Measurements from ENCODE around the gene EXOC5. TPM values are rescaled to one million over a fixed set of nuclear protein-coding genes. Genes with fewer than 3 reads are reported as not detected.

EXOC5 gene
- total and polyA plus RNA-seq, 2 experiments from 2014 or later: 71.5 to 79.8 TPM

GRCh38 chr14:57182760-57183503 is 85.8 kb downstream of the EXOC5 start:
- Histone ChIP-seq H3K27me3 (replicated peaks; ENCODE audit: insufficient read depth) (peaks cover 12% of the 10 kb centered on the region), H3K4me2 (ENCODE audit: unreplicated experiment) (no peak overlapping the region), H3F3A (ENCODE audit: insufficient read depth) (no peaks in the 10 kb centered on the region), H3K4me3 (no peak overlapping the region), H3K9ac (no peak overlapping the region), H3K79me2 (ENCODE audit: insufficient read depth) (no peaks in the 10 kb centered on the region), H4K20me1 (ENCODE audit: insufficient read depth) (no peaks in the 10 kb centered on the region), H3K9me2 (ENCODE audit: insufficient read depth) (no peaks in the 10 kb centered on the region), H3K4me1 (ENCODE audit: insufficient read depth) (no peaks in the 10 kb centered on the region), H3K27ac (no peak overlapping the region), H3K36me3 (ENCODE audit: low read depth) (no peaks in the 10 kb centered on the region), H3K9me3 (ENCODE audit: low read depth) (no peaks in the 10 kb centered on the region), H2AFZ (no peak overlapping the region)
- peak; percentile 40 for DNase-seq
- WGBS, 2 experiments (ENCODE audit: low coverage in 1 of 2, low lambda C conversion rate in 2 of 2, missing lambda C conversion rate in 2 of 2): 5 to 7% methylated on average over 5 of the region's 5 CpGs
- in situ Hi-C loops (cut with MboI): no loop called here
- TF ChIP-seq EZH2 (IDR thresholded peaks at IDR 0.05; ENCODE audit: insufficient read depth, poor library complexity, severe bottlenecking) (no peak), EZH2phosphoT487 (IDR thresholded peaks at IDR 0.05; ENCODE audit: insufficient read depth, low read depth) (no peak)

- 49 to 61% methylated on average over 4 of the region's 4 CpGs for WGBS, 2 experiments (ENCODE audit: low coverage in 1 of 2, low lambda C conversion rate in 2 of 2, missing lambda C conversion rate in 2 of 2)
- no peaks in the 10 kb centered on the region for H3K79me2 ChIP-seq (ENCODE audit: insufficient read depth)
- no peak overlapping the region for H2AFZ ChIP-seq
- H3K27ac ChIP-seq: no peak overlapping the region
- no peak for DNase-seq
- no peaks in the 10 kb centered on the region for H3F3A ChIP-seq (ENCODE audit: insufficient read depth)
- no peak overlapping the region for H3K4me2 ChIP-seq (ENCODE audit: unreplicated experiment)
- no peak overlapping the region for H3K4me3 ChIP-seq
- no peaks in the 10 kb centered on the region for H3K9me2 ChIP-seq (ENCODE audit: insufficient read depth)
- H4K20me1 ChIP-seq (ENCODE audit: insufficient read depth): no peaks in the 10 kb centered on the region
- H3K27me3 ChIP-seq (replicated peaks; ENCODE audit: insufficient read depth): peaks cover 3% of the 10 kb centered on the region; the same call in 1 of the 2 replicates
- H3K36me3 ChIP-seq (ENCODE audit: low read depth): no peaks in the 10 kb centered on the region
- H3K9me3 ChIP-seq (ENCODE audit: low read depth): no peaks in the 10 kb centered on the region
- TF ChIP-seq EZH2phosphoT487 (IDR thresholded peaks at IDR 0.05; ENCODE audit: insufficient read depth, low read depth) (no peak), EZH2 (IDR thresholded peaks at IDR 0.05; ENCODE audit: insufficient read depth, poor library complexity, severe bottlenecking) (no peak)
- in situ Hi-C loops (cut with MboI): no loop called here
- H3K4me1 ChIP-seq (ENCODE audit: insufficient read depth): no peaks in the 10 kb centered on the region
- H3K9ac ChIP-seq: no peak overlapping the region
Observed at GRCh38 chr14:57179273-57179672, 89.4 kb downstream of the EXOC5 start.

GRCh38 chr14:57174466-57174865 is 94.2 kb downstream of the EXOC5 start:
- no peak overlapping the region for H3K4me2 ChIP-seq (ENCODE audit: unreplicated experiment)
- in situ Hi-C loops (cut with MboI): no loop called here

GRCh38 chr14:57171903-57172302 is 96.8 kb downstream of the EXOC5 start:
- Histone ChIP-seq H3K27me3 (replicated peaks; ENCODE audit: insufficient read depth) (peaks cover 3% of the 10 kb centered on the region; the same call in 1 of the 2 replicates), H3K27ac (no peak overlapping the region), H3K4me1 (ENCODE audit: insufficient read depth) (no peaks in the 10 kb centered on the region), H3K9me2 (ENCODE audit: insufficient read depth) (no peaks in the 10 kb centered on the region), H3K79me2 (ENCODE audit: insufficient read depth) (no peaks in the 10 kb centered on the region), H3K4me3 (no peak overlapping the region), H3K36me3 (ENCODE audit: low read depth) (no peaks in the 10 kb centered on the region), H3K9me3 (ENCODE audit: low read depth) (no peaks in the 10 kb centered on the region), H3K4me2 (ENCODE audit: unreplicated experiment) (no peak overlapping the region), H2AFZ (no peak overlapping the region), H3F3A (ENCODE audit: insufficient read depth) (no peaks in the 10 kb centered on the region), H4K20me1 (ENCODE audit: insufficient read depth) (no peaks in the 10 kb centered on the region), H3K9ac (no peak overlapping the region)
- no peak for DNase-seq
- TF ChIP-seq EZH2phosphoT487 (IDR thresholded peaks at IDR 0.05; ENCODE audit: insufficient read depth, low read depth) (no peak), EZH2 (IDR thresholded peaks at IDR 0.05; ENCODE audit: insufficient read depth, poor library complexity, severe bottlenecking) (no peak)
- 0% methylated on average over 3 of the region's 3 CpGs for WGBS, 2 experiments (ENCODE audit: low coverage in 1 of 2, low lambda C conversion rate in 2 of 2, missing lambda C conversion rate in 2 of 2)
- in situ Hi-C loops (cut with MboI): no loop called here

More at GRCh38 chr14:57174466-57174865, 94.2 kb downstream of the EXOC5 start:
- DNase-seq: no peak
- Histone ChIP-seq H3F3A (ENCODE audit: insufficient read depth) (no peaks in the 10 kb centered on the region), H3K9me3 (ENCODE audit: low read depth) (no peaks in the 10 kb centered on the region), H3K4me1 (ENCODE audit: insufficient read depth) (no peaks in the 10 kb centered on the region), H4K20me1 (ENCODE audit: insufficient read depth) (no peaks in the 10 kb centered on the region), H3K79me2 (ENCODE audit: insufficient read depth) (no peaks in the 10 kb centered on the region), H3K9ac (no peak overlapping the region), H2AFZ (no peak overlapping the region), H3K36me3 (ENCODE audit: low read depth) (no peaks in the 10 kb centered on the region), H3K27ac (no peak overlapping the region), H3K27me3 (replicated peaks; ENCODE audit: insufficient read depth) (peaks cover 3% of the 10 kb centered on the region; the same call in 1 of the 2 replicates), H3K4me3 (no peak overlapping the region), H3K9me2 (ENCODE audit: insufficient read depth) (no peaks in the 10 kb centered on the region)
- 28 to 35% methylated on average over 4 of the region's 4 CpGs for WGBS, 2 experiments (ENCODE audit: low coverage in 1 of 2, low lambda C conversion rate in 2 of 2, missing lambda C conversion rate in 2 of 2)
- TF ChIP-seq EZH2 (IDR thresholded peaks at IDR 0.05; ENCODE audit: insufficient read depth, poor library complexity, severe bottlenecking): no peak
- TF ChIP-seq EZH2phosphoT487 (IDR thresholded peaks at IDR 0.05; ENCODE audit: insufficient read depth, low read depth): no peak
